Brain microvascular endothelial cell (primary cell): ENCODE results near the gene SMC3.

Source experiments
- DNase-seq: peaks from one replicate; pipeline ENCODE4 v3.0.0-alpha.2; 2020
- H3K27ac ChIP-seq: fragments of 250-450 bp; sonication (Bioruptor Pico); 2 replicates; pipeline ENCODE4 v1.5.1; 2020; ENCODE audit warnings: mild to moderate bottlenecking, moderate library complexity
- H3K27me3 ChIP-seq: fragments of 250-450 bp; sonication (Bioruptor Pico); replicated peaks from 2 replicates; pipeline ENCODE4 v1.5.1; 2020; ENCODE audit warnings: mild to moderate bottlenecking
- H3K36me3 ChIP-seq: fragments of 250-450 bp; sonication (Bioruptor Pico); replicated peaks from 2 replicates; pipeline ENCODE4 v1.5.1; 2020; ENCODE audit warnings: mild to moderate bottlenecking
- H3K4me3 ChIP-seq: 2 replicates; pipeline ENCODE4 v1.5.1; 2011; ENCODE audit warnings: low read depth, mild to moderate bottlenecking, control low read depth, low read length, moderate library complexity
- in situ Hi-C: cut with HindIII; loops from 2 replicates; pipeline ENCODE4 v1.10.0; 2017; ENCODE audit warnings: low sequenced_read_pairs, low pct_ligation_motif_present
- TF ChIP-seq, protein P1 (sequence below): IDR thresholded peaks from 2 replicates; pipeline ENCODE4 v1.5.1; 2011; ENCODE audit warnings: low read depth, mild to moderate bottlenecking, moderate library complexity, low read length, control low read depth, inconsistent platforms; ENCODE audit errors: missing control alignments

Gene SMC3

DNA sequence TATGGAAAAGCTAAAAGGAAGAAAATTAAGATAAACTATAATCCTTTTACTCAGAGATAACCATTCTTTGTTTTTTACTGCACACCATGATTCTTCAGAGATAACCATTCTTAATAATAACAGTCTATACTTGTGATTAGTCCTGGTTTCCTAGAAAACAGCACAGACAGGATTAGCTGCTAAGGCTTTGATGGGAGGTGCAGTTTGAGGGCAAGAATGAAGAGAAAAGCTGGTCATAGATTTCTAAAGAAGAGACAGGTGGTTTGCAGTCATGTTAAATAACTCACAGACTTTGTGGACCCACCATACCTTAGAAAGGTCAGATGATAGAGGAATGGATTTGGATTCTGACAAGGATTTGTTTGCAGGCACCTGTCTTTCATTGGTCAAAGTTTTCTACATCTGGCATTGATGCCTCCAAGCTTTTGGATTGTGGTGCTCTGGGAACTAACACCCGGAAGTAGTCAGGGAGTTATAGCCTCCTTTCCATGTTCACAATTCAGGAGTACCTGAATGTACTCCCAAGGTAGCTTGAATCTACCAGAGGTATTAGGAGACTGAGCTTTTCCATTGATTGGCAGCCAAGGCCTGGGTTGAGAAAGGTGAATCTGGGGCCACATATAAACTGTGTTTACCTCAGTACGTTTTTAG lies 3.7 kb downstream of the SMC3 start:
- TF ChIP-seq, protein P1, sequence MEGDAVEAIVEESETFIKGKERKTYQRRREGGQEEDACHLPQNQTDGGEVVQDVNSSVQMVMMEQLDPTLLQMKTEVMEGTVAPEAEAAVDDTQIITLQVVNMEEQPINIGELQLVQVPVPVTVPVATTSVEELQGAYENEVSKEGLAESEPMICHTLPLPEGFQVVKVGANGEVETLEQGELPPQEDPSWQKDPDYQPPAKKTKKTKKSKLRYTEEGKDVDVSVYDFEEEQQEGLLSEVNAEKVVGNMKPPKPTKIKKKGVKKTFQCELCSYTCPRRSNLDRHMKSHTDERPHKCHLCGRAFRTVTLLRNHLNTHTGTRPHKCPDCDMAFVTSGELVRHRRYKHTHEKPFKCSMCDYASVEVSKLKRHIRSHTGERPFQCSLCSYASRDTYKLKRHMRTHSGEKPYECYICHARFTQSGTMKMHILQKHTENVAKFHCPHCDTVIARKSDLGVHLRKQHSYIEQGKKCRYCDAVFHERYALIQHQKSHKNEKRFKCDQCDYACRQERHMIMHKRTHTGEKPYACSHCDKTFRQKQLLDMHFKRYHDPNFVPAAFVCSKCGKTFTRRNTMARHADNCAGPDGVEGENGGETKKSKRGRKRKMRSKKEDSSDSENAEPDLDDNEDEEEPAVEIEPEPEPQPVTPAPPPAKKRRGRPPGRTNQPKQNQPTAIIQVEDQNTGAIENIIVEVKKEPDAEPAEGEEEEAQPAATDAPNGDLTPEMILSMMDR = no peak
- H3K4me3 ChIP-seq = no peak overlapping the region
- no peaks in the 10 kb centered on the region for H3K36me3 ChIP-seq
- no peak overlapping the region for H3K27ac ChIP-seq
- in situ Hi-C loops = no loop called here
- H3K27me3 ChIP-seq = no peaks in the 10 kb centered on the region
- DNase-seq = no peak

DNA sequence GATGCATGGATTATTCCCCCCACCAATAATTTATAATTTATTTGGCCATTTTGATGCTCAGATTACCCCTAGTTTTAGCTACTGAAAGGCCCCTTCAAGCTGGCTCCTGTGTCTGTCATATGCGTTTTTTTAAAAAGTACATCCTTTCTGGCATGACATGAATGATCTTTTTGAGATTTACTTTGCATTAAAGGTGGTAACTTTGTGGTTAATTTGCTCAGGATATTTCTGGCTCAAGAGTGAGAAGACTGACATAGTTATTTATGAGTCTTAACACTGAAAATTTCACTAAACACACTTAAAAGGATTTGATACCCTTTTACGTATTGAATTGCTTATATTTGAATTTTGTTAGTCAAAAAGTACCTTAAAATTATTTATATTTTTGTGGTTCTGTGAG lies 5.4 kb downstream of the SMC3 start:
- TF ChIP-seq, protein P1 = no peak
- H3K4me3 ChIP-seq = no peak overlapping the region
- peaks cover 1% of the 10 kb centered on the region for H3K36me3 ChIP-seq
- H3K27me3 ChIP-seq = no peaks in the 10 kb centered on the region
- no peak for DNase-seq
- in situ Hi-C loops = no loop called here
- no peak overlapping the region for H3K27ac ChIP-seq

DNA sequence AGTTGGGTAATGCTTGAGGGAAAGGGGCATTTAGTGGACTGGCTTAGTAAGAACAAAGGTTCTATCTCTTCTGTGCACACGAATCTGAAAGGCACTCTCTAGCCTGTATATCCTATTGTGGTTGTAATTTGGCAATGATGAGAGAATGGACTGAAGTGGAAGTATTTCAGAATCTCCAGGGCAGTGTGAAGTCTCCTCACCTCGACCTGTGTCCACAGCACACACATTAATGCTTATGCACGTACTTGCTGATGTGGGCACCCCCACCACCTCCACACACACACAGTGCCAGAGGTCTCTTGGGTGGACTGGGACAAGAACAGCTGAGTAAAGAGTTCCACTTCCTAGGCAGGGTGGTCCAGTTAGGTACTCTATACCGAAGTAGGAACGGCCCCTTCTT lies 6.9 kb downstream of the SMC3 start:
- in situ Hi-C loops = no loop called here
- DNase-seq = no peak
- Histone ChIP-seq H3K36me3 (peaks cover 10% of the 10 kb centered on the region), H3K4me3 (no peak overlapping the region), H3K27me3 (no peaks in the 10 kb centered on the region), H3K27ac (no peak overlapping the region)
- TF ChIP-seq, protein P1 = no peak

DNA sequence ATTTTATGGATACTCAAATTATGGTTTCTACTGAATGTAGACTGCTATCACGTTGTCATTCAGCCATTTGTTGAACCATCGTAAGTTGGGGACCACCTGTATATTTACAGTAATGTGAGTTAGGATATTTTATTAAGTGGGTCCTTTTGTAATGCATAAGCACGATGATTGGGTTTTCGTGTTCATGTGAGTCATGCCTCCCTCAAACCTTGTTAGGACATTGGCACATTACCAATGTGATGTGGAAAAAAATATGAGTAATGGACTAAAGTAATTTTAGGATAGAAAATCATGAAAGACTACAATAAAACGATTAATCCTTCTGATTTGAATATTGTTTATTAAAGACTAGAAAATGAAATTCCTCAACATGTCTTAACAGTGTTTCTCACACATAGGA lies 8.7 kb downstream of the SMC3 start:
- Histone ChIP-seq H3K27me3 (no peaks in the 10 kb centered on the region), H3K27ac (peak overlapping the region; percentile 41), H3K4me3 (no peak overlapping the region), H3K36me3 (peaks cover 16% of the 10 kb centered on the region)
- in situ Hi-C loops = no loop called here
- TF ChIP-seq, protein P1 = no peak
- DNase-seq = peak; percentile 70

DNA sequence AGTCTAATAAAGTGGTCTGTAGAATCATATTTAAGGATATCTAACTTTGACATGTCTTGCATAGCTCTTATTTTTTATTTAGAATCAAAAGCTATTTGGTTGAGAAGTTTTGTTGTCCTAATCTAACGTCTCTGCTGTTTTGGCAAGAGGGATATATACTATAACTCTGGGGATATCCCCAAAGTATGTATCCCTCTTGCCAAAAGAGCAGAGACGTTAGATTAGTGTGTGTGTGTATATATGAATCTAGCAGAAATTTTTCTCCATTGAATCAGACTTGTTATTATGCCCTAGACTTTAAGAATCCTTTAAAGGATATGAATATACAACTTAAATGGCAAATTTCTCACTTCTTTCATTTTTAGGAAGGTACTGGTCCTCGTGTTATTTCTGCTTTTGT lies 9.6 kb downstream of the SMC3 start:
- TF ChIP-seq, protein P1 = no peak
- DNase-seq = no peak
- in situ Hi-C loops = no loop called here
- no peak overlapping the region for H3K27ac ChIP-seq
- H3K4me3 ChIP-seq = no peak overlapping the region
- peaks cover 22% of the 10 kb centered on the region for H3K36me3 ChIP-seq
- no peaks in the 10 kb centered on the region for H3K27me3 ChIP-seq

DNA sequence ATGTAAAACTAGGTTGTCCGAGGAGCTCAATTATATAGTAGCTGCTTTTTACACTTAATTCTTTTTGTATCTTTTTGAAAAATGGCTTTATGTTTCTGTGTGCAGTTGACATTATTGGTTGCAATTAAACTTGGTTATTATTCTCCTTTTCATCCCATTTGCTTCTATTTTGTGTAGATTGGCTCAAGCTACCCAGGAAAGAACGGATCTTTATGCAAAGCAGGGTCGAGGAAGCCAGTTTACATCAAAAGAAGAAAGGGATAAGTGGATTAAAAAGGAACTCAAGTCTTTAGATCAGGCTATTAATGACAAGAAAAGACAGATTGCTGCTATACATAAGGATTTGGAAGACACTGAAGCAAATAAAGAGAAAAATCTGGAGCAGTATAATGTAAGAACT lies 16.5 kb downstream of the SMC3 start:
- DNase-seq = no peak
- TF ChIP-seq, protein P1 = no peak
- Histone ChIP-seq H3K27me3 (no peaks in the 10 kb centered on the region), H3K27ac (no peak overlapping the region), H3K36me3 (peaks cover 43% of the 10 kb centered on the region), H3K4me3 (no peak overlapping the region)
- in situ Hi-C loops = no loop called here
